Measurements from ENCODE around the gene GTPBP1.
A peak's percentile ranks its signal among the peaks of the same experiment; 100 is the strongest.

GTPBP1 gene

GRCh38 chr22:38700789-38701628 lies 4.7 kb upstream of the GTPBP1 start, which contains the start of gene JOSD1:
Gene JOSD1, minus strand, starts transcription at chr22:38700943. Its CDS starts 956 bp downstream, at chr22:38699987.
- peak; percentile 95 to 98 for DNase-seq (ENCODE audit: low read depth in 2 of 2)

- DNase-seq (ENCODE audit: low read depth in 2 of 2), result no peak
These were observed 1.0 kb upstream of the GTPBP1 start for GRCh38 chr22:38704654-38705234.

GRCh38 chr22:38706101-38706900 lies 557 bp downstream of the GTPBP1 start:
- DNase-seq (ENCODE audit: low read depth in 2 of 2), result peak; percentile 9 to 12

- DNase-seq (ENCODE audit: low read depth in 2 of 2), result no peak
These were observed 1.1 kb downstream of the GTPBP1 start for GRCh38 chr22:38706901-38707195.

- DNase-seq (ENCODE audit: low read depth in 2 of 2), result no peak
These were observed 1.6 kb downstream of the GTPBP1 start for GRCh38 chr22:38707346-38707745.

- no peak for DNase-seq (ENCODE audit: low read depth in 2 of 2)
These were observed 2.2 kb downstream of the GTPBP1 start for GRCh38 chr22:38707984-38708383.

- no peak for DNase-seq (ENCODE audit: low read depth in 2 of 2)
These were observed 3.6 kb downstream of the GTPBP1 start for GRCh38 chr22:38709306-38709705.

GRCh38 chr22:38710351-38710750 lies 4.6 kb downstream of the GTPBP1 start:
- DNase-seq (ENCODE audit: low read depth in 2 of 2), result no peak

- no peak for DNase-seq (ENCODE audit: low read depth in 2 of 2)
These were observed 5.1 kb downstream of the GTPBP1 start for GRCh38 chr22:38710866-38711265.

GRCh38 chr22:38712486-38713207 lies 6.9 kb downstream of the GTPBP1 start:
- no peak for DNase-seq (ENCODE audit: low read depth in 2 of 2)

GRCh38 chr22:38713921-38714320 lies 8.2 kb downstream of the GTPBP1 start:
- DNase-seq (ENCODE audit: low read depth in 2 of 2), result no peak

GRCh38 chr22:38715176-38715764 lies 9.5 kb downstream of the GTPBP1 start:
- DNase-seq (ENCODE audit: low read depth in 2 of 2), result no peak

GRCh38 chr22:38715852-38716251 lies 10.1 kb downstream of the GTPBP1 start:
- DNase-seq (ENCODE audit: low read depth in 2 of 2), result no peak

GRCh38 chr22:38716271-38716670 lies 10.5 kb downstream of the GTPBP1 start:
- DNase-seq (ENCODE audit: low read depth in 2 of 2), result no peak

- no peak for DNase-seq (ENCODE audit: low read depth in 2 of 2)
These were observed 11.1 kb downstream of the GTPBP1 start for GRCh38 chr22:38716826-38717225.

- no peak for DNase-seq (ENCODE audit: low read depth in 2 of 2)
These were observed 11.5 kb downstream of the GTPBP1 start for GRCh38 chr22:38717244-38717643.

- DNase-seq (ENCODE audit: low read depth in 2 of 2), result no peak
These were observed 12.7 kb downstream of the GTPBP1 start for GRCh38 chr22:38718414-38718813.

GRCh38 chr22:38719196-38719595 lies 13.5 kb downstream of the GTPBP1 start:
- no peak for DNase-seq (ENCODE audit: low read depth in 2 of 2)

GRCh38 chr22:38720350-38720749 lies 14.6 kb downstream of the GTPBP1 start:
- DNase-seq (ENCODE audit: low read depth in 2 of 2), result no peak

GRCh38 chr22:38721551-38721950 lies 15.8 kb downstream of the GTPBP1 start:
- no peak for DNase-seq (ENCODE audit: low read depth in 2 of 2)

- DNase-seq (ENCODE audit: low read depth in 2 of 2), result no peak
These were observed 18.4 kb downstream of the GTPBP1 start for GRCh38 chr22:38724176-38724575.
